ENCODE results near the gene ERGIC1.

DNA sequence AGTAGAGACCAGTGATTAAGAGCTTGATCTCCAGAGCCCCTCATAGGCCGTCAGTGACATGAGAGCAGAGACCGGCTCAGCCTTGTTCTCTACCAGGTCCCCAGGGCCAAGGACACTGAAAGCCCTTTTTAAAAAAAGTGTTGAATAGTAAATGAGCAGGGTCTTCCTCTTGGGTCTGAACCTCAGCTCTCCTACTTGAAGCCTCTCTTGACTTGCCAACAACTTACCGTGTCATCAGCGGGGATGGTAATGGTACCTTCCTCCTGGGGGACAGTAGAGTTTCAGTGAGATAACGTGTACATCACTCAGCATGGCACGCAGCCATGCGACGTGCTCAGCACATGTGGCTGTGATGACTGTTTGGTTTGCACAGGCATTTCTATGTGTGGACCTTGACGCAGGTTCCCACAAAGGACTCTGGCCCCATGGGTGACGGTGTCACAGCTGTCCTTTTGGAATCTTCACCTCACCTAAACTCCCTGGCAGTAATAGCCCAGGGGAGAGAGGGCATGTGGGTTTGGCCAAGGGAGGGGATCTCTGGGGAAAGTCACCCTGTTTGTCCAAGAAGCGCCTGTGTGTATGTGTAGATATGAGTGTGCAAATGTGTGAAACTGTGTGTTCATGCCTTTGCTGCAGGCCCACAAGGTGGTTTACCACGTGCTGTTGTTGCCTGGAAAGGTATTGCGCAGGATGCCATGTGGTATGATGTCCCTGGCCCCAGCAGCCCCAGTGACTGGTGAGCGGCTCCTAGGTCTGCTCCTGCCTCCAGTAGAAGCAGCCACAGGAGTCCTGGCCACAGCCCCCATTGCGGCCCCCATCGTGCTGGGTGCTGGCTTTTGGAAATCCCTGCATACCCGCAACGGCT, 18.7 kb downstream of the ERGIC1 start:
- TF ChIP-seq, protein P1, sequence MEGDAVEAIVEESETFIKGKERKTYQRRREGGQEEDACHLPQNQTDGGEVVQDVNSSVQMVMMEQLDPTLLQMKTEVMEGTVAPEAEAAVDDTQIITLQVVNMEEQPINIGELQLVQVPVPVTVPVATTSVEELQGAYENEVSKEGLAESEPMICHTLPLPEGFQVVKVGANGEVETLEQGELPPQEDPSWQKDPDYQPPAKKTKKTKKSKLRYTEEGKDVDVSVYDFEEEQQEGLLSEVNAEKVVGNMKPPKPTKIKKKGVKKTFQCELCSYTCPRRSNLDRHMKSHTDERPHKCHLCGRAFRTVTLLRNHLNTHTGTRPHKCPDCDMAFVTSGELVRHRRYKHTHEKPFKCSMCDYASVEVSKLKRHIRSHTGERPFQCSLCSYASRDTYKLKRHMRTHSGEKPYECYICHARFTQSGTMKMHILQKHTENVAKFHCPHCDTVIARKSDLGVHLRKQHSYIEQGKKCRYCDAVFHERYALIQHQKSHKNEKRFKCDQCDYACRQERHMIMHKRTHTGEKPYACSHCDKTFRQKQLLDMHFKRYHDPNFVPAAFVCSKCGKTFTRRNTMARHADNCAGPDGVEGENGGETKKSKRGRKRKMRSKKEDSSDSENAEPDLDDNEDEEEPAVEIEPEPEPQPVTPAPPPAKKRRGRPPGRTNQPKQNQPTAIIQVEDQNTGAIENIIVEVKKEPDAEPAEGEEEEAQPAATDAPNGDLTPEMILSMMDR (IDR thresholded peaks at IDR 0.05) = no peak
- no peak for TF ChIP-seq POLR2A (IDR thresholded peaks at IDR 0.05)

Data from testis (tissue), 2 donors.